GM20000 (cell line): ENCODE measurements around the gene MAPKAPK2.

ENCODE experiments used
- DNase-seq: peaks from one replicate; pipeline ENCODE4 v3.0.0; 2012; ENCODE audit warnings: low spot score
- TF ChIP-seq, protein P1 (sequence below): IDR thresholded peaks from 2 replicates; pipeline ENCODE4 v1.5.1; 2012; ENCODE audit warnings: mild to moderate bottlenecking, control low read depth; ENCODE audit errors: extremely low read depth, missing control alignments

The MAPKAPK2 gene

DNA sequence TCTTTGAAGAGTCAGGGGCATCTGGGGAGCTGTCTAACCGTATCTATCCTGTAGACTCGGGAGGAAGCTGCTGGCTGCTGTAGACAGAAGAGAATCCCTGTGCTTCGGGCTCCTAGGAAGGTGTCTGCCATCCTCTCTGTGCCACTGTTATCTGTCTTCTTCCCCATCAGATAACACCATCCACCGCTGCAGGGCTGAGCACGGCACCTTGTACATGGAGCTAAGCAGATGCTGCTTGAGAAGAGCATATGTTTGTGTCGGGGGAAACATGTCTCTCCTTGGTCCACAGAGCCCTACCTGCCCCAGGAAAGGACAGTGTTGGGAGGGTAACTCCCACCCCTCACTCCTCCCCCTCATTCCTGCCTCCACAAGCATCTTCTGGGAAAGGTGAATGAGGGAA lies 1.4 kb upstream of the MAPKAPK2 start:
- TF ChIP-seq, protein P1, sequence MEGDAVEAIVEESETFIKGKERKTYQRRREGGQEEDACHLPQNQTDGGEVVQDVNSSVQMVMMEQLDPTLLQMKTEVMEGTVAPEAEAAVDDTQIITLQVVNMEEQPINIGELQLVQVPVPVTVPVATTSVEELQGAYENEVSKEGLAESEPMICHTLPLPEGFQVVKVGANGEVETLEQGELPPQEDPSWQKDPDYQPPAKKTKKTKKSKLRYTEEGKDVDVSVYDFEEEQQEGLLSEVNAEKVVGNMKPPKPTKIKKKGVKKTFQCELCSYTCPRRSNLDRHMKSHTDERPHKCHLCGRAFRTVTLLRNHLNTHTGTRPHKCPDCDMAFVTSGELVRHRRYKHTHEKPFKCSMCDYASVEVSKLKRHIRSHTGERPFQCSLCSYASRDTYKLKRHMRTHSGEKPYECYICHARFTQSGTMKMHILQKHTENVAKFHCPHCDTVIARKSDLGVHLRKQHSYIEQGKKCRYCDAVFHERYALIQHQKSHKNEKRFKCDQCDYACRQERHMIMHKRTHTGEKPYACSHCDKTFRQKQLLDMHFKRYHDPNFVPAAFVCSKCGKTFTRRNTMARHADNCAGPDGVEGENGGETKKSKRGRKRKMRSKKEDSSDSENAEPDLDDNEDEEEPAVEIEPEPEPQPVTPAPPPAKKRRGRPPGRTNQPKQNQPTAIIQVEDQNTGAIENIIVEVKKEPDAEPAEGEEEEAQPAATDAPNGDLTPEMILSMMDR, result no peak
- no peak for DNase-seq

DNA sequence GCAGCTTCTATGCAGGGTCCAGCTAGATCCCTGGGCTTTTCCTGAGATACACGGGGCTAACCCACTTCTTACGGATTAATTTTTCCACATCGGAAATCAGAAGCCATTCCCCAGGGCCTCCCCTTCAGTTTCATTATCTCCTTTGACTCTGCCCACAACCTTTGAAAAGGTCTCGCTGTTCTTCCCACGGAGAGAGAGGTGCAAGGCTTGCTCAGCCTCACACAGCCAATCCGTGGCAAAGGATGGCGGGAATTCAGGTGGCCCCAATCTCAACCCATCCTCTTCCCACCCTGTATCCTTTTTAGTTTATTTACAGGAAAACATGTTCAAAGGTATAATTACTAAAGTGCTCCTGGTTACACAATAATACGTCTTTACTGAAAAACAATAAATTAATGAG lies 702 bp upstream of the MAPKAPK2 start:
- TF ChIP-seq, protein P1, result no peak
- DNase-seq, result no peak

DNA sequence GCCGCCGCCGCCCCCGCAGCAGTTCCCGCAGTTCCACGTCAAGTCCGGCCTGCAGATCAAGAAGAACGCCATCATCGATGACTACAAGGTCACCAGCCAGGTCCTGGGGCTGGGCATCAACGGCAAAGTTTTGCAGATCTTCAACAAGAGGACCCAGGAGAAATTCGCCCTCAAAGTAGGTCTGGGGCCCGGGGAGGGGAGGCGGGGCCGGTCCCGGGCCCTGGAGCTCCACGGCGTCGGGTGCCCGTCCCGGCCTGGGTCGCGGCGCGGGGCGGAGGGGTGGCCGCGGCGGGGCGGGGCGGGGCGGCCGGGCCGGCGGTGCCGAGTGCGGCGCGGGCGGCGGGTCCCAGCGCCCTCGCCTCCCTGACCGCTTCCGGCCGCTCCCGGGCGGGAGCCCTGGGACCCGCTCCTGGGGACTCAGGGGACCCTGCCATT lies 646 bp downstream of the MAPKAPK2 start:
- TF ChIP-seq, protein P1, result no peak
- DNase-seq, result peak; percentile 68

DNA sequence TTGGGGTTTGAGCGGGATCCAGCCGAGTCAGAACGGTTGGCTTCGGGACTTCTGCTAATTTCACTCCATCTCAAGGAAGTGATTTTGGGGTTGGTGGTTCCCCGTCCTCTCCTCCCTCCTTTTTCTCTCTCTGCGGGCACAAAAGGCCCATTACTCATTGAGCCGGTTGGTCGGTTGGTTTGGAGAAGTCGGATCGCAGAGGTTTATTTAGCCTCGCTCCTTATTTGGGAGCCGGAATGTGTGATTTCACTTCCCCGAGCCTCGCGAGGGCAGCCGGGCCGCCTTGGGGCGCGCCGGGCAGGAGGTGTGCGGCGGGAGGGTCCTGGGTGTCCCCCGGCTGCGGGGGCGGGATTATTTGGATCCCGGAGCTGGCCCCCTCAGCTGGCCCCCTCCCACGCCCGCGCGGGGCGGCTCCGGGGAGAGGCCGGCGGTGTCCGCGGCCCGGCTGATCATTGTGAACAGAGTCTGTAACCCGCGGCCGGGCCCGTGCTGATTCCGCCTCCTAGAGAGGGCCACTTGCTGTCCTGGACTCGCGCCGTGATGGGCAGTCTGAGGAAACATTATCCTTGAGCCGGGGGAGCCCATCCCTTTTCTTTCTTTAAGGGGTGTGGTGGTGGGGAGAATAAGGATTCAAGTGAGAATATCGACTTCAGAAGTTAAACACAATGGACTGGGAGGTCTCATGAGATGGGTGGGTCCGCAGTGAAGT lies 1.2 kb downstream of the MAPKAPK2 start:
- TF ChIP-seq, protein P1, result no peak
- DNase-seq, result peak; percentile 74

DNA sequence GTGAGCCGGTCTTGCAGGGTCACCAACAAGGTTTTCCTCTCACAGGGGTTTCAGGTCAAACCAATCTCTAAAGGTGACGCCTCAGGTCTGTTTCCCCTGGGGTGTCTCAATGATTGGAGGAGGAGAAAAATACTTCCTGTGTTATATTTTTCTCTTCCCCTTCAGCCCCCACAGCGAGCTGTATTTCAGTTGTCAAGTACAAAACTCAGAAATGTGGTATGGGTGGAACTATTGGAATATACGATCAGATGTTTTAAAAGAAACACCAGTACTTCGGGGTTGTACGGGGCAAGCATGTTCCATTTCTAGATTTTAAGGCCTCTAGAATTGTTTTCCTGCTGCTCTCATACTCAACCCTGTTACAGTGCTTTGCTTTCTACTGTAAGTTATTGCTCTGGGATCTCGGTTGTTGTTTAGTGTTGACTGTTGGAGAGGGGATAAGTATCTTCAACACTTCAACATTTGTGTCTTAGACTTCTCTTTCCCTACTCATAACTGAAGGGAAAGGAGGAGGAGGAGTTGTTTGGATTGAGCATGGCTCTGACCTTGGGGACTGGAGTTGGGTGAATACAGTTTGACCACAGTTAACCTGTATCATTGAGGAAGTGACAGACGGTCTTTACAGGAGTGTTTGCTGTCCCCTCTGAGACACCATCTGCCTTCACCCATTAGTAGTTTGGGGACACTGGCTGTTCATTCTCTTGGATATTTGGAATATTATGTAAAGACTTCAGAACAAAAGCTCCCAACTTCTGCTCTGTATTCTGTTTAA lies 2.0 kb downstream of the MAPKAPK2 start:
- DNase-seq, result peak; percentile 81

DNA sequence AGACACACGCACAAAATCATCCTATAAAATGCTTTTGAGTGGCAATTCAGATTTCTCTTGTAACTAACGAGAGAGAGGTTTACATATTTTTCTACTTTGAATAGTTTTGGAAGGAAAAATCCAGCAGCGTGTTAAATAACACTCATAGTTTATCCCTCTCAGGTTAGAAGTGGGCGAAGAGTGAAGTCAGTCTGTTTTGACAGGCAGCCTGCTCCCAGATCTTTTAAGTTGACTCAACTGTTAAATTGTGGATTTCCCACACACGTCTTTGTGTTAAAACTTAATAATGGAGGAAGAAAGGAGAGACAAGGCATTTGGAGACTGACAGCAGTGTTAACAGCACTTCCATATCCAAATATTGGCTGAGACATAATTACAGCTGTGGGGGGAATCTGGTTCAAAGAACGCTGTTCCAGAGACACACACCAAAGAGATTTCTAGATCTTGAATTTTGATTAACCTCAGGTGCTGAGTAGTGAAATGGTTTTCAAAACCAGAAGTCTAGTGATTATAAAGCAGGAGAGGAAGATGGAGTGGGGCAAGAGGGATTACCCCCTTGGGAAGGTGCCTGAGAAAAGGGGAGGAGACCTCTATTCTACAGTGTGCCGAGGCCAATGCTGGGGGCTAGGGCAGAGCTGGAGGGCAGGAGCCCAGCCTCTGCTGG lies 2.7 kb downstream of the MAPKAPK2 start:
- no peak for DNase-seq
- TF ChIP-seq, protein P1, result no peak

More for the DNA sequence above, 2.0 kb downstream of the MAPKAPK2 start:
- TF ChIP-seq, protein P1, result no peak
